HEK293T (cell line): ENCODE data around the gene ATAD1.

Experiments
- ARNT ChIP-seq: fragments of 450-650 bp; IDR thresholded peaks from 2 replicates; pipeline ENCODE4 v1.6.1; 2017; ENCODE audit warnings: mild to moderate bottlenecking
- BHLHE40 ChIP-seq: fragments of 450-650 bp; IDR thresholded peaks from 2 replicates; pipeline ENCODE4 v1.6.1; 2016; ENCODE audit warnings: mild to moderate bottlenecking, moderate library complexity, borderline replicate concordance
- FOXA1 ChIP-seq: fragments of 450-650 bp; IDR thresholded peaks from 2 replicates; pipeline ENCODE4 v1.6.1; 2016; ENCODE audit warnings: mild to moderate bottlenecking
- FOXK2 ChIP-seq: fragments of 450-650 bp; IDR thresholded peaks from 2 replicates; pipeline ENCODE4 v1.6.1; 2016; ENCODE audit warnings: mild to moderate bottlenecking
- FOXM1 ChIP-seq: fragments of 450-650 bp; IDR thresholded peaks from 2 replicates; pipeline ENCODE4 v1.6.1; 2017; ENCODE audit warnings: mild to moderate bottlenecking, borderline replicate concordance
- HDGF ChIP-seq: fragments of 450-650 bp; IDR thresholded peaks from 2 replicates; pipeline ENCODE4 v1.6.1; 2017; ENCODE audit warnings: antibody characterized with exemption, borderline replicate concordance
- LEF1 ChIP-seq: fragments of 450-650 bp; IDR thresholded peaks from 2 replicates; pipeline ENCODE4 v1.6.1; 2017; ENCODE audit warnings: mild to moderate bottlenecking, borderline replicate concordance
- NFRKB ChIP-seq: fragments of 450-650 bp; IDR thresholded peaks from 2 replicates; pipeline ENCODE4 v1.6.1; 2016; ENCODE audit warnings: mild to moderate bottlenecking, moderate library complexity
- SP1 ChIP-seq: fragments of 450-650 bp; IDR thresholded peaks from 2 replicates; pipeline ENCODE4 v1.6.1; 2017

DNA sequence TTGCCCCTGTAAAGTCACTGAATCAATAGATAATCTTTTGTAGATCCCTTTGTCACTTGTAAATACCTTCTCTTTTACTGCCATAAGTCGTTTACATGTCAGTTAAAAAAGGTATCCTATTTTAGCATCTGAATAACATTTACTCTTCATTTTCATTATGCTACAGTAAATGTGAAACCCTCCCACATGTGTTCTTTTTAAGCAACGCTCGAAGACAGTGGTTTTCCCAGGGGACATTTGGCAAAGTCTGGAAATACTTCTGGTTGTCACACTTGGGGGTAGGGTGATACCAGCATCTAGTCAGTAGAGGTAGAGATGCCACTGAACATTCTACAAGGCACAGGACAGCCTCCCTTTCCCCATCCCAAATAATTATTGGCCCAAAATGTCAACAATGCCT lies 23.7 kb downstream of the ATAD1 start:
- TF ChIP-seq LEF1 (no peak), HDGF (no peak), FOXK2 (no peak), SP1 (no peak), FOXA1 (no peak), FOXM1 (no peak), ARNT (no peak), NFRKB (no peak), BHLHE40 (no peak)
